Measurements from ENCODE around the gene NEXN. TPM values are rescaled to one million over a fixed set of nuclear protein-coding genes. Genes with fewer than 3 reads are reported as not detected.

NEXN gene
- total RNA-seq, 1 experiment from 2014 or later, result 0.15 TPM

GRCh38 chr1:77857552-77857951 is 30.9 kb upstream of the NEXN start:
- no TSS peak for BruUV-seq (replicated peaks)
- Histone ChIP-seq H3K9me2 (ENCODE audit: insufficient read depth) (no peaks in the 10 kb centered on the region), H3K4me1 (ENCODE audit: control insufficient read depth in 1 of 2, insufficient read depth in 2 of 2, low read length in 2 of 2) (no peaks in the 10 kb centered on the region), H2AFZ (ENCODE audit: low read depth, low read length, poor library complexity, severe bottlenecking) (no peak overlapping the region), H3K9me3 (ENCODE audit: control insufficient read depth in 1 of 2, insufficient read depth in 1 of 2, low read depth in 1 of 2, low read length in 2 of 2) (no peaks in the 10 kb centered on the region), H3K4me2 (ENCODE audit: low read length) (no peak overlapping the region), H3K27ac (ENCODE audit: low read depth, low read length) (no peak overlapping the region), H3K36me3 (ENCODE audit: control insufficient read depth in 1 of 2, insufficient read depth in 2 of 2, low read length in 2 of 2) (no peaks in the 10 kb centered on the region), H3K9ac (ENCODE audit: low read length) (no peak overlapping the region), H3K79me2 (ENCODE audit: insufficient read depth, low read length) (no peaks in the 10 kb centered on the region), H3K4me3 (replicated peaks in 1 of 2; ENCODE audit: low read depth in 1 of 2, low read length in 2 of 2) (no peak overlapping the region), H3K27me3 (ENCODE audit: insufficient read depth, low read length) (no peaks in the 10 kb centered on the region), H4K20me1 (ENCODE audit: insufficient read depth) (no peaks in the 10 kb centered on the region)
- ATAC-seq (no peak), DNase-seq (ENCODE audit: low read depth, low spot score) (no peak)
- ChIA-PET CTCF (no interaction called here), POLR2A (no interaction called here), RAD21 (ENCODE audit: low non-redundant PET in 1 of 2, low total read pairs in 2 of 2, uncharacterized antibody in 2 of 2, unreplicated experiment in 2 of 2) (interaction anchor here in 1 of 2 experiments (0.6 kb wide), 1 partner anchor 35 kb away, joined by 3 read pairs; no protein-coding TSS in a partner anchor)
- intact Hi-C loops (cut with micrococcal nuclease), result no loop called here
- TF ChIP-seq CTCF (IDR thresholded peaks at IDR 0.05 in 2 of 3, conservative IDR thresholded peaks at IDR 0.05 in 1 of 3; ENCODE audit: borderline replicate concordance in 1 of 3, insufficient read depth in 1 of 3, low read depth in 2 of 3, low read length in 2 of 3) (no peak), SIN3A (IDR thresholded peaks at IDR 0.05; ENCODE audit: low read depth) (no peak), EZH2phosphoT487 (IDR thresholded peaks at IDR 0.05; ENCODE audit: borderline replicate concordance) (no peak), POLR2AphosphoS5 (IDR thresholded peaks at IDR 0.05; ENCODE audit: low read depth, low read length) (no peak), EZH2 (IDR thresholded peaks at IDR 0.05) (no peak), JUND (IDR thresholded peaks at IDR 0.05) (no peak), MAX (IDR thresholded peaks at IDR 0.05) (no peak), TCF7L2 (IDR thresholded peaks at IDR 0.05; ENCODE audit: borderline replicate concordance, extremely low read depth, insufficient read depth, insufficient read length) (no peak), CBX3 (IDR thresholded peaks at IDR 0.05; ENCODE audit: low read depth) (no peak), CEBPB (IDR thresholded peaks at IDR 0.05; ENCODE audit: low read depth) (no peak), YY1 (IDR thresholded peaks at IDR 0.05; ENCODE audit: extremely low read depth, insufficient replicate concordance, low read depth, low read length) (no peak), ZFX (IDR thresholded peaks at IDR 0.05) (no peak), SP1 (IDR thresholded peaks at IDR 0.05; ENCODE audit: low read depth) (no peak), POLR2A (IDR thresholded peaks at IDR 0.05; ENCODE audit: borderline replicate concordance, extremely low read depth, insufficient read depth, insufficient read length) (no peak), ELF1 (IDR thresholded peaks at IDR 0.05; ENCODE audit: borderline replicate concordance, low read depth) (no peak)
- TF ChIP-seq, protein P1, sequence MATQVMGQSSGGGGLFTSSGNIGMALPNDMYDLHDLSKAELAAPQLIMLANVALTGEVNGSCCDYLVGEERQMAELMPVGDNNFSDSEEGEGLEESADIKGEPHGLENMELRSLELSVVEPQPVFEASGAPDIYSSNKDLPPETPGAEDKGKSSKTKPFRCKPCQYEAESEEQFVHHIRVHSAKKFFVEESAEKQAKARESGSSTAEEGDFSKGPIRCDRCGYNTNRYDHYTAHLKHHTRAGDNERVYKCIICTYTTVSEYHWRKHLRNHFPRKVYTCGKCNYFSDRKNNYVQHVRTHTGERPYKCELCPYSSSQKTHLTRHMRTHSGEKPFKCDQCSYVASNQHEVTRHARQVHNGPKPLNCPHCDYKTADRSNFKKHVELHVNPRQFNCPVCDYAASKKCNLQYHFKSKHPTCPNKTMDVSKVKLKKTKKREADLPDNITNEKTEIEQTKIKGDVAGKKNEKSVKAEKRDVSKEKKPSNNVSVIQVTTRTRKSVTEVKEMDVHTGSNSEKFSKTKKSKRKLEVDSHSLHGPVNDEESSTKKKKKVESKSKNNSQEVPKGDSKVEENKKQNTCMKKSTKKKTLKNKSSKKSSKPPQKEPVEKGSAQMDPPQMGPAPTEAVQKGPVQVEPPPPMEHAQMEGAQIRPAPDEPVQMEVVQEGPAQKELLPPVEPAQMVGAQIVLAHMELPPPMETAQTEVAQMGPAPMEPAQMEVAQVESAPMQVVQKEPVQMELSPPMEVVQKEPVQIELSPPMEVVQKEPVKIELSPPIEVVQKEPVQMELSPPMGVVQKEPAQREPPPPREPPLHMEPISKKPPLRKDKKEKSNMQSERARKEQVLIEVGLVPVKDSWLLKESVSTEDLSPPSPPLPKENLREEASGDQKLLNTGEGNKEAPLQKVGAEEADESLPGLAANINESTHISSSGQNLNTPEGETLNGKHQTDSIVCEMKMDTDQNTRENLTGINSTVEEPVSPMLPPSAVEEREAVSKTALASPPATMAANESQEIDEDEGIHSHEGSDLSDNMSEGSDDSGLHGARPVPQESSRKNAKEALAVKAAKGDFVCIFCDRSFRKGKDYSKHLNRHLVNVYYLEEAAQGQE (IDR thresholded peaks at IDR 0.05; ENCODE audit: low read depth), result no peak
- TF ChIP-seq, protein P2, sequence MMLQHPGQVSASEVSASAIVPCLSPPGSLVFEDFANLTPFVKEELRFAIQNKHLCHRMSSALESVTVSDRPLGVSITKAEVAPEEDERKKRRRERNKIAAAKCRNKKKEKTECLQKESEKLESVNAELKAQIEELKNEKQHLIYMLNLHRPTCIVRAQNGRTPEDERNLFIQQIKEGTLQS (IDR thresholded peaks at IDR 0.05), result no peak
